PC-3 (cell line): ENCODE results near the gene FOXN3. TPM values are rescaled to one million over a fixed set of nuclear protein-coding genes. Genes with fewer than 3 reads are reported as not detected.

Experiments used
- ATAC-seq: fragments of 200-7000 bp; cut with Tn5 transposase; 2 replicates; pipeline ENCODE4 v1.9.1; 2020; ENCODE audit warnings: mild to moderate bottlenecking, moderate library complexity
- BruUV-seq: library from RNA; stranded (reverse); fragments of 400-500 nt; replicated peaks from 2 replicates; lab custom pipeline; 2021; lab: Mats Ljungman, UMichigan
- CTCF ChIA-PET: fragments of 300-600 bp; sonication (Branson Sonifier 250); formaldehyde crosslinking; loops from one replicate; lab custom pipeline; 2022; ENCODE audit warnings: antibody characterized with exemption; lab: Charles Lee
- POLR2A ChIA-PET: fragments of 300-600 bp; sonication (Branson Sonifier 250); formaldehyde crosslinking; loops from one replicate; lab custom pipeline; 2022; ENCODE audit warnings: antibody characterized with exemption; ENCODE audit not compliant: unreplicated experiment; lab: Charles Lee
- DNase-seq: peaks from one replicate; pipeline ENCODE4 v3.0.0-alpha.2; 2015
- H2AFZ ChIP-seq: fragments of 300-600 bp; sonication (generic); 2 replicates; pipeline ENCODE4 v1.6.0; 2016; ENCODE audit warnings: antibody characterized with exemption, low read length
- H3F3A ChIP-seq: fragments of 300-600 bp; sonication (generic); one replicate; pipeline ENCODE4 v1.6.0; 2017; ENCODE audit warnings: antibody characterized with exemption, low read length, control low read depth, mild to moderate bottlenecking; ENCODE audit not compliant: unreplicated experiment
- H3K27ac ChIP-seq: fragments of 300-600 bp; sonication (generic); 2 replicates; pipeline ENCODE4 v1.5.1; 2016; ENCODE audit warnings: mild to moderate bottlenecking, low read length
- H3K27me3 ChIP-seq: fragments of 300-600 bp; sonication (generic); 2 replicates; pipeline ENCODE4 v1.6.1; 2016; ENCODE audit warnings: low read length, mixed read lengths
- H3K36me3 ChIP-seq: fragments of 300-600 bp; sonication (generic); 2 replicates; pipeline ENCODE4 v1.6.1; 2016; ENCODE audit warnings: low read depth, mixed run types, low read length, mixed read lengths
- H3K4me1 ChIP-seq: fragments of 300-600 bp; sonication (generic); 2 replicates; pipeline ENCODE4 v1.5.1; 2016; ENCODE audit warnings: low read length; ENCODE audit not compliant: insufficient read depth
- H3K4me2 ChIP-seq: fragments of 300-600 bp; sonication (generic); 2 replicates; pipeline ENCODE4 v1.6.0; 2016; ENCODE audit warnings: low read length
- H3K4me3 ChIP-seq: fragments of 300-600 bp; sonication (generic); 2 replicates; pipeline ENCODE4 v1.5.1; 2016; ENCODE audit warnings: mild to moderate bottlenecking, low read length, mixed read lengths
- H3K79me2 ChIP-seq: fragments of 300-600 bp; sonication (generic); 2 replicates; pipeline ENCODE4 v1.6.1; 2017; ENCODE audit warnings: low read length, mixed read lengths
- H3K9ac ChIP-seq: fragments of 300-600 bp; sonication (generic); 2 replicates; pipeline ENCODE4 v1.6.0; 2016; ENCODE audit warnings: mild to moderate bottlenecking, low read length
- H3K9me2 ChIP-seq: fragments of 300-600 bp; sonication (generic); replicated peaks from 2 replicates; pipeline ENCODE4 v1.6.1; 2016; ENCODE audit warnings: mixed run types, low read length, mixed read lengths
- H3K9me3 ChIP-seq: fragments of 300-600 bp; sonication (generic); 2 replicates; pipeline ENCODE4 v1.6.1; 2016; ENCODE audit warnings: low read length, mixed read lengths
- H4K20me1 ChIP-seq: fragments of 300-600 bp; sonication (generic); 2 replicates; pipeline ENCODE4 v1.6.1; 2016; ENCODE audit warnings: low read length, mixed read lengths
- CTCF ChIP-seq: fragments of 300-600 bp; sonication (generic); conservative IDR thresholded peaks from 2 replicates; pipeline ENCODE4 v1.5.1; 2017; ENCODE audit warnings: antibody characterized with exemption, low read depth, mild to moderate bottlenecking, low read length
- EZH2 ChIP-seq: fragments of 300-600 bp; sonication (generic); IDR thresholded peaks from one replicate; pipeline ENCODE4 v1.6.1; 2017; ENCODE audit warnings: antibody characterized with exemption, mild to moderate bottlenecking, low read length; ENCODE audit not compliant: unreplicated experiment
- EZH2phosphoT487 ChIP-seq: fragments of 300-600 bp; sonication (generic); IDR thresholded peaks from 2 replicates; pipeline ENCODE4 v1.6.1; 2018; ENCODE audit warnings: mild to moderate bottlenecking, antibody characterized with exemption, low read length, borderline replicate concordance
- intact Hi-C: fragments of 100-400 bp; cut with micrococcal nuclease; formaldehyde crosslinking; loops from 2 replicates; pipeline ENCODE4 v1.9.0; 2023
- total RNA-seq: library from RNA; depleted of rRNA; stranded (reverse); fragments of >200 nt; gene quantifications from 2 replicates; pipeline ENCODE4 v1.2.3, GENCODE V29; 2014

FOXN3 gene
- total RNA-seq, 1 experiment from 2014 or later: 13.3 TPM

- no TSS peak for BruUV-seq
- Histone ChIP-seq H3K36me3 (no peaks in the 10 kb centered on the region), H3F3A (no peaks in the 10 kb centered on the region), H3K27ac (no peak overlapping the region), H3K9me2 (no peaks in the 10 kb centered on the region), H3K9ac (no peak overlapping the region), H3K4me1 (no peaks in the 10 kb centered on the region), H3K9me3 (no peaks in the 10 kb centered on the region), H3K4me2 (no peak overlapping the region), H4K20me1 (no peaks in the 10 kb centered on the region), H3K27me3 (no peaks in the 10 kb centered on the region), H3K4me3 (no peak overlapping the region), H2AFZ (no peak overlapping the region), H3K79me2 (no peaks in the 10 kb centered on the region)
- ChIA-PET POLR2A (no interaction called here), CTCF (no interaction called here)
- TF ChIP-seq EZH2 (no peak), EZH2phosphoT487 (no peak), CTCF (no peak)
- ATAC-seq: no peak
- no peak for DNase-seq
- intact Hi-C loops: no loop called here
Observed at GRCh38 chr14:89455412-89455811, 38.4 kb upstream of the FOXN3 start.

- no peaks in the 10 kb centered on the region for H3F3A ChIP-seq
- H3K27me3 ChIP-seq: no peaks in the 10 kb centered on the region
- H3K4me1 ChIP-seq: no peaks in the 10 kb centered on the region
- no peaks in the 10 kb centered on the region for H3K79me2 ChIP-seq
- H4K20me1 ChIP-seq: no peaks in the 10 kb centered on the region
- no peak for ATAC-seq
- no peaks in the 10 kb centered on the region for H3K9me2 ChIP-seq
- H3K4me3 ChIP-seq: no peak overlapping the region
- ChIA-PET CTCF (no interaction called here), POLR2A (no interaction called here)
- H2AFZ ChIP-seq: no peak overlapping the region
- H3K4me2 ChIP-seq: no peak overlapping the region
- H3K27ac ChIP-seq: no peak overlapping the region
- no peaks in the 10 kb centered on the region for H3K9me3 ChIP-seq
- no peak overlapping the region for H3K9ac ChIP-seq
- no peak for DNase-seq
- no TSS peak for BruUV-seq
- intact Hi-C loops: no loop called here
- H3K36me3 ChIP-seq: no peaks in the 10 kb centered on the region
- TF ChIP-seq CTCF: no peak
- TF ChIP-seq EZH2: no peak
- TF ChIP-seq EZH2phosphoT487: no peak
Observed at GRCh38 chr14:89454996-89455395, 38.0 kb upstream of the FOXN3 start.

GRCh38 chr14:89452281-89452680 lies 35.2 kb upstream of the FOXN3 start:
- Histone ChIP-seq H3K79me2 (no peaks in the 10 kb centered on the region), H3K4me1 (no peaks in the 10 kb centered on the region), H3K27me3 (no peaks in the 10 kb centered on the region), H2AFZ (no peak overlapping the region), H3K4me2 (no peak overlapping the region), H3K9me2 (no peaks in the 10 kb centered on the region), H4K20me1 (no peaks in the 10 kb centered on the region), H3F3A (no peaks in the 10 kb centered on the region), H3K9me3 (no peaks in the 10 kb centered on the region), H3K27ac (no peak overlapping the region), H3K4me3 (no peak overlapping the region), H3K36me3 (no peaks in the 10 kb centered on the region), H3K9ac (no peak overlapping the region)
- TF ChIP-seq EZH2 (no peak), EZH2phosphoT487 (no peak), CTCF (no peak)
- CTCF ChIA-PET: no interaction called here
- POLR2A ChIA-PET: no interaction called here
- ATAC-seq: no peak
- intact Hi-C loops: no loop called here
- DNase-seq: no peak
- BruUV-seq: no TSS peak
